ENCODE results near the gene BRAF. TPM values are rescaled to one million over a fixed set of nuclear protein-coding genes. Genes with fewer than 3 reads are reported as not detected.
"Not testable (repeated sequence)": the region's sequence is repeated elsewhere in the genome, so short reads cannot be mapped to it uniquely, and the experiment has no call there.

BRAF gene
- total RNA-seq, 8 experiments from 2014 or later = 19.4 to 43.5 (median 31.4) TPM

- no peaks in the 10 kb centered on the region for H3K4me1 ChIP-seq (replicated peaks in 1 of 2)
- ATAC-seq (replicated peaks in 6 of 8) = no peak
Measured at GRCh38 chr7:140771826-140772225, 152.9 kb downstream of the BRAF start.

GRCh38 chr7:140769852-140770251 is 154.9 kb downstream of the BRAF start:
- no peak overlapping the region for H3K27ac ChIP-seq
- ATAC-seq (replicated peaks in 6 of 8) = no peak
- H3K4me1 ChIP-seq (replicated peaks in 1 of 2) = no peaks in the 10 kb centered on the region
- no peak overlapping the region for H3K4me3 ChIP-seq
- in situ Hi-C loops (cut with MboI; ENCODE audit: low pct_unique_long_range_greater_than_20kb in 2 of 9, low sequenced_read_pairs in 9 of 9, unreplicated experiment in 9 of 9) = no loop called here
- 83 to 100% (median 92%) methylated on average over 1 to 3 of the region's 3 CpGs for WGBS, 10 experiments

More at GRCh38 chr7:140771826-140772225, 152.9 kb downstream of the BRAF start:
- in situ Hi-C loops (cut with MboI; ENCODE audit: low pct_unique_long_range_greater_than_20kb in 2 of 9, low sequenced_read_pairs in 9 of 9, unreplicated experiment in 9 of 9) = no loop called here
- Histone ChIP-seq H3K4me3 (no peak overlapping the region), H3K27ac (no peak overlapping the region)

GRCh38 chr7:140767418-140767817 is 157.3 kb downstream of the BRAF start:
- no peak overlapping the region for H3K27ac ChIP-seq
- ATAC-seq (replicated peaks in 6 of 8) = no peak
- WGBS, 10 experiments = 83 to 100% (median 92%) methylated on average over 1 to 3 of the region's 3 CpGs; no CpG with 5 or more reads in 1 of the 10 experiments
- H3K4me1 ChIP-seq (replicated peaks in 1 of 2) = no peaks in the 10 kb centered on the region
- H3K4me3 ChIP-seq = no peak overlapping the region
- in situ Hi-C loops (cut with MboI; ENCODE audit: low pct_unique_long_range_greater_than_20kb in 2 of 9, low sequenced_read_pairs in 9 of 9, unreplicated experiment in 9 of 9) = no loop called here

GRCh38 chr7:140765441-140765840 is 159.3 kb downstream of the BRAF start:
- H3K27ac ChIP-seq; H3K4me3 ChIP-seq; H3K4me1 ChIP-seq (replicated peaks in 1 of 2); in situ Hi-C loops (cut with MboI; ENCODE audit: low pct_unique_long_range_greater_than_20kb in 2 of 9, low sequenced_read_pairs in 9 of 9, unreplicated experiment in 9 of 9); ATAC-seq (replicated peaks in 6 of 8): not testable (repeated sequence)
- no CpG with 5 or more reads among the region's 1 CpG for WGBS, 10 experiments

GRCh38 chr7:140763166-140763565 is 161.6 kb downstream of the BRAF start:
- H3K27ac ChIP-seq; H3K4me3 ChIP-seq; ATAC-seq (replicated peaks in 6 of 8); H3K4me1 ChIP-seq (replicated peaks in 1 of 2); in situ Hi-C loops (cut with MboI; ENCODE audit: low pct_unique_long_range_greater_than_20kb in 2 of 9, low sequenced_read_pairs in 9 of 9, unreplicated experiment in 9 of 9): not testable (repeated sequence)
- WGBS, 10 experiments = no CpG with 5 or more reads among the region's 25 CpGs

GRCh38 chr7:140761375-140761774 is 163.4 kb downstream of the BRAF start:
- ATAC-seq (replicated peaks in 6 of 8); H3K4me3 ChIP-seq; in situ Hi-C loops (cut with MboI; ENCODE audit: low pct_unique_long_range_greater_than_20kb in 2 of 9, low sequenced_read_pairs in 9 of 9, unreplicated experiment in 9 of 9); H3K4me1 ChIP-seq (replicated peaks in 1 of 2); H3K27ac ChIP-seq: not testable (repeated sequence)
- 83% methylated on average over 1 of the region's 3 CpGs; no CpG with 5 or more reads in 9 of the 10 experiments for WGBS, 10 experiments

GRCh38 chr7:140754506-140754905 is 170.2 kb downstream of the BRAF start:
- in situ Hi-C loops (cut with MboI; ENCODE audit: low pct_unique_long_range_greater_than_20kb in 2 of 9, low sequenced_read_pairs in 9 of 9, unreplicated experiment in 9 of 9) = no loop called here
- H3K4me1 ChIP-seq (replicated peaks in 1 of 2) = no peaks in the 10 kb centered on the region
- no peak overlapping the region for H3K27ac ChIP-seq
- H3K4me3 ChIP-seq = no peak overlapping the region
- no peak for ATAC-seq (replicated peaks in 6 of 8)
- 0 to 100% (median 26%) methylated on average over 1 to 3 of the region's 3 CpGs for WGBS, 10 experiments

GRCh38 chr7:140752533-140752932 is 172.2 kb downstream of the BRAF start:
- H3K4me3 ChIP-seq = no peak overlapping the region
- no peak overlapping the region for H3K27ac ChIP-seq
- ATAC-seq (replicated peaks in 6 of 8) = no peak
- 80 to 100% (median 100%) methylated on average over 1 of the region's 1 CpG; no CpG with 5 or more reads in 2 of the 10 experiments for WGBS, 10 experiments
- in situ Hi-C loops (cut with MboI; ENCODE audit: low pct_unique_long_range_greater_than_20kb in 2 of 9, low sequenced_read_pairs in 9 of 9, unreplicated experiment in 9 of 9) = no loop called here
- H3K4me1 ChIP-seq (replicated peaks in 1 of 2) = no peaks in the 10 kb centered on the region

GRCh38 chr7:140746751-140747150 is 178.0 kb downstream of the BRAF start:
- H3K4me1 ChIP-seq (replicated peaks in 1 of 2) = no peaks in the 10 kb centered on the region
- in situ Hi-C loops (cut with MboI; ENCODE audit: low pct_unique_long_range_greater_than_20kb in 2 of 9, low sequenced_read_pairs in 9 of 9, unreplicated experiment in 9 of 9) = no loop called here

GRCh38 chr7:140745266-140746058 is 179.3 kb downstream of the BRAF start:
- ATAC-seq (replicated peaks in 6 of 8) = no peak
- 56 to 100% (median 79%) methylated on average over 1 to 6 of the region's 6 CpGs; no CpG with 5 or more reads in 1 of the 10 experiments for WGBS, 10 experiments

More at GRCh38 chr7:140746751-140747150, 178.0 kb downstream of the BRAF start:
- 90 to 100% (median 100%) methylated on average over 1 to 2 of the region's 2 CpGs; no CpG with 5 or more reads in 4 of the 10 experiments for WGBS, 10 experiments
- ATAC-seq (replicated peaks in 6 of 8) = no peak
- no peak overlapping the region for H3K27ac ChIP-seq
- H3K4me3 ChIP-seq = no peak overlapping the region

GRCh38 chr7:140744005-140744404 is 180.7 kb downstream of the BRAF start:
- WGBS, 10 experiments = 51 to 100% (median 93%) methylated on average over 1 to 2 of the region's 2 CpGs; no CpG with 5 or more reads in 5 of the 10 experiments
- ATAC-seq (replicated peaks in 6 of 8) = no peak
- Histone ChIP-seq H3K27ac (no peak overlapping the region), H3K4me1 (replicated peaks in 1 of 2) (no peaks in the 10 kb centered on the region), H3K4me3 (no peak overlapping the region)
- in situ Hi-C loops (cut with MboI; ENCODE audit: low pct_unique_long_range_greater_than_20kb in 2 of 9, low sequenced_read_pairs in 9 of 9, unreplicated experiment in 9 of 9) = no loop called here

More at GRCh38 chr7:140745266-140746058, 179.3 kb downstream of the BRAF start:
- Histone ChIP-seq H3K4me1 (replicated peaks in 1 of 2) (no peaks in the 10 kb centered on the region), H3K27ac (no peak overlapping the region), H3K4me3 (no peak overlapping the region)
- in situ Hi-C loops (cut with MboI; ENCODE audit: low pct_unique_long_range_greater_than_20kb in 2 of 9, low sequenced_read_pairs in 9 of 9, unreplicated experiment in 9 of 9) = no loop called here

GRCh38 chr7:140743255-140743654 is 181.5 kb downstream of the BRAF start:
- H3K4me3 ChIP-seq; H3K27ac ChIP-seq; ATAC-seq (replicated peaks in 6 of 8); in situ Hi-C loops (cut with MboI; ENCODE audit: low pct_unique_long_range_greater_than_20kb in 2 of 9, low sequenced_read_pairs in 9 of 9, unreplicated experiment in 9 of 9); H3K4me1 ChIP-seq (replicated peaks in 1 of 2): not testable (repeated sequence)
- no CpG with 5 or more reads among the region's 4 CpGs for WGBS, 10 experiments

GRCh38 chr7:140738280-140738679 is 186.4 kb downstream of the BRAF start:
- no peaks in the 10 kb centered on the region for H3K4me1 ChIP-seq (replicated peaks in 1 of 2)
- in situ Hi-C loops (cut with MboI; ENCODE audit: low pct_unique_long_range_greater_than_20kb in 2 of 9, low sequenced_read_pairs in 9 of 9, unreplicated experiment in 9 of 9) = no loop called here
- H3K27ac ChIP-seq = no peak overlapping the region
- no peak overlapping the region for H3K4me3 ChIP-seq
- peak in 1 of 8 experiments; percentile 22 for ATAC-seq (replicated peaks in 6 of 8)

GRCh38 chr7:140734729-140735128 is 190.0 kb downstream of the BRAF start:
- no peaks in the 10 kb centered on the region for H3K4me1 ChIP-seq (replicated peaks in 1 of 2)
- no peak for ATAC-seq (replicated peaks in 6 of 8)
- no peak overlapping the region for H3K4me3 ChIP-seq
- 83 to 100% (median 99%) methylated on average over 1 to 2 of the region's 2 CpGs for WGBS, 10 experiments
- H3K27ac ChIP-seq = no peak overlapping the region
- in situ Hi-C loops (cut with MboI; ENCODE audit: low pct_unique_long_range_greater_than_20kb in 2 of 9, low sequenced_read_pairs in 9 of 9, unreplicated experiment in 9 of 9) = no loop called here

All from motor neuron (in vitro differentiated cells).